GM15510 (cell line): ENCODE measurements around the gene GDPGP1.

Source experiments
- POLR2A ChIP-seq: IDR thresholded peaks from 3 replicates; pipeline ENCODE4 v1.6.1; 2011; ENCODE audit warnings: borderline replicate concordance; ENCODE audit not compliant: insufficient read length; ENCODE audit errors: extremely low read depth

GDPGP1 gene

GRCh38 chr15:90227816-90228772 is 5.9 kb upstream of the GDPGP1 start:
- TF ChIP-seq POLR2A, result no peak

- TF ChIP-seq POLR2A, result no peak
These were observed 5.0 kb upstream of the GDPGP1 start for GRCh38 chr15:90228960-90229359.

GRCh38 chr15:90230071-90230494 is 3.9 kb upstream of the GDPGP1 start:
- no peak for TF ChIP-seq POLR2A

- TF ChIP-seq POLR2A, result no peak
These were observed 3.4 kb upstream of the GDPGP1 start for GRCh38 chr15:90230610-90231009.

GRCh38 chr15:90231028-90232017 is 2.7 kb upstream of the GDPGP1 start:
- TF ChIP-seq POLR2A, result no peak

- no peak for TF ChIP-seq POLR2A
These were observed 1.8 kb upstream of the GDPGP1 start for GRCh38 chr15:90232196-90232595.

GRCh38 chr15:90232941-90233386 is 1.0 kb upstream of the GDPGP1 start:
- no peak for TF ChIP-seq POLR2A

- peak; percentile 32 for TF ChIP-seq POLR2A
These were observed 468 bp upstream of the GDPGP1 start, which contains the start of gene CIB1 for GRCh38 chr15:90233387-90234095. Gene CIB1, minus strand, starts transcription at chr15:90233941. Its CDS starts 56 bp downstream, at chr15:90233885.

GRCh38 chr15:90239371-90239770 is 5.4 kb downstream of the GDPGP1 start:
- no peak for TF ChIP-seq POLR2A

- no peak for TF ChIP-seq POLR2A
These were observed 6.8 kb downstream of the GDPGP1 start for GRCh38 chr15:90240856-90241255.

- no peak for TF ChIP-seq POLR2A
These were observed 7.6 kb downstream of the GDPGP1 start for GRCh38 chr15:90241343-90242192.

- no peak for TF ChIP-seq POLR2A
These were observed 10.1 kb downstream of the GDPGP1 start for GRCh38 chr15:90243943-90244639.

GRCh38 chr15:90248789-90249202 is 14.8 kb downstream of the GDPGP1 start:
- TF ChIP-seq POLR2A, result no peak
